Measurements from ENCODE around the gene CLEC1B. TPM values are rescaled to one million over a fixed set of nuclear protein-coding genes. Genes with fewer than 3 reads are reported as not detected.
"Not testable (repeated sequence)": the region's sequence is repeated elsewhere in the genome, so short reads cannot be mapped to it uniquely, and the experiment has no call there.

CLEC1B gene
- total and polyA plus RNA-seq, 12 donors = 0.04 TPM; not detected in 11

- DNase-seq = no peak
- ATAC-seq = no peak
- Histone ChIP-seq H3K36me3 (peaks cover 0 to 13% (median 0%) of the 10 kb centered on the region in 9 donors), H3K27ac (no peak overlapping the region), H3K27me3 (no peaks in the 10 kb centered on the region), H3K9me3 (no peaks in the 10 kb centered on the region), H3K4me1 (peaks cover 0 to 19% (median 0%) of the 10 kb centered on the region in 9 donors), H3K4me3 (no peak overlapping the region)
- intact Hi-C loops (cut with DNase I) = no loop called here
- WGBS, 2 donors = 84 to 85% methylated on average over 2 of the region's 2 CpGs
- TF ChIP-seq CTCF (IDR thresholded peaks at IDR 0.05) = no peak
Observed at GRCh38 chr12:9975614-9976013, 23.3 kb downstream of the CLEC1B start.

GRCh38 chr12:9974731-9975130, 24.2 kb downstream of the CLEC1B start:
- H3K27ac ChIP-seq; H3K36me3 ChIP-seq; H3K9me3 ChIP-seq; intact Hi-C loops (cut with DNase I); ATAC-seq; DNase-seq; H3K27me3 ChIP-seq: not testable (repeated sequence)
- WGBS, 2 donors = 93% methylated on average over 2 of the region's 2 CpGs
- Histone ChIP-seq H3K4me3 (peak overlapping the region in 1 of 10 donors; percentile 48), H3K4me1 (peaks cover 0 to 20% (median 0%) of the 10 kb centered on the region in 9 donors)

DNA sequence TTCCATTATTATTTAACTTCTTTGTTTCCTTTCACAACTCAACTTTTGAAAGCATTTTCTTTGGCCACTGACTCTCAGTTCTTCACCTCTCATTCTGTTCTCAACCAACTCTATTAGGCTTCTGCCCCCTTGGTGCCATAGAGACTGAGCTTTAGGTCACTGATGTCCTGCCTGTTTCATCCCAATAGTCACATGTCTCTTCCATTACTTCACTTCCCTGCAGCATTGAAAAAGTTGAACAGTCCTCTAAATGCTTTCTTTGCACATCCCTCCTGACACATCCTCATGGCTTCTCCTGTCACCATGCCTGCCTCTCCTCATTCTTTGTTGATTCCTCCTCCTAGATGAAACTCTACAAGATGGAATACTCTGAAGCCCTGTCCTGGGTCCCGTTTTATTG, 25.0 kb downstream of the CLEC1B start:
- 62 to 68% methylated on average over 1 of the region's 1 CpG for whole genome bisulfite sequencing, 2 donors
- TF ChIP-seq CTCF (IDR thresholded peaks at IDR 0.05) = no peak
- H3K4me3 ChIP-seq = peak overlapping the region in 1 of 10 donors; percentile 48
- H3K4me1 ChIP-seq = peaks cover 0 to 18% (median 0%) of the 10 kb centered on the region in 9 donors
- no peak for DNase-seq
- intact Hi-C loops (cut with DNase I) = no loop called here
- H3K27me3 ChIP-seq = no peaks in the 10 kb centered on the region
- H3K27ac ChIP-seq = peak overlapping the region in 1 of 10 donors; percentile 81
- no peaks in the 10 kb centered on the region for H3K9me3 ChIP-seq
- ATAC-seq = no peak
- H3K36me3 ChIP-seq = no peaks in the 10 kb centered on the region

- no peak for DNase-seq
- WGBS, 2 donors = 81 to 87% methylated on average over 1 of the region's 1 CpG
- Histone ChIP-seq H3K27me3 (no peaks in the 10 kb centered on the region), H3K27ac (peak within 1 kb of the TSS in 1 of 10 donors; percentile 81), H3K4me1 (peaks cover 0 to 13% (median 0%) of the 10 kb centered on the region in 9 donors), H3K36me3 (no peaks in the 10 kb centered on the region), H3K4me3 (peak within 1 kb of the TSS in 1 of 10 donors; percentile 48), H3K9me3 (no peaks in the 10 kb centered on the region)
- no peak for ATAC-seq
- no peak for TF ChIP-seq CTCF (IDR thresholded peaks at IDR 0.05)
- intact Hi-C loops (cut with DNase I) = loop anchor here in 1 of 10 donors (2.0 kb wide), 1 partner anchor 20 kb away; no protein-coding TSS in a partner anchor
Observed at GRCh38 chr12:9971181-9971580, 27.7 kb downstream of the CLEC1B start, which contains the start of gene CLEC12A. Gene CLEC12A (plus strand): TSS chr12:9971409. CDS start chr12:9971597, 188 bp downstream.

DNA sequence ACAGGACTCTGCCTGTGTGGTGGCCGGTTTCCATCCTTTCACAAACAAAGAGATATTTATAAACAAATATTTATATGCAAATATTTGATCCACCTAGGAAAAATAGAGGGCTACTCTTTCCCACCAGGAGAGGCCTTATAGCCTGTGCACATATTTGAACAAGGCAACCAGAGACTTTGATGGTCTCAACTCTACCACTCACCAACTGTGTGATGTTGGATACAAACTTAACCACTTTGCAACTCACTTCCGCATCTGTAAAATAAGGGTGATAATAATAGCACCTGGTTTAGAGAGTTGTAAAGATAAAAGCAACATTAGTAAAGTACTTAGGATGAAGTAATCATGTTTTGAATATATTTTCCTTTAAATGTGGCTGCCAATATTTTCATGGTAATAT, 29.2 kb downstream of the CLEC1B start:
- intact Hi-C loops (cut with DNase I) = loop anchor here in 1 of 10 donors (2.0 kb wide), 1 partner anchor 19 kb away; no protein-coding TSS in a partner anchor
- WGBS, 2 donors = 83 to 91% methylated on average over 2 of the region's 2 CpGs
- H3K36me3 ChIP-seq = no peaks in the 10 kb centered on the region
- ATAC-seq = no peak
- TF ChIP-seq CTCF (IDR thresholded peaks at IDR 0.05) = no peak
- no peak for DNase-seq
- no peaks in the 10 kb centered on the region for H3K9me3 ChIP-seq
- H3K4me1 ChIP-seq = peaks cover 0 to 13% (median 0%) of the 10 kb centered on the region in 9 donors
- no peaks in the 10 kb centered on the region for H3K27me3 ChIP-seq
- H3K27ac ChIP-seq = no peak overlapping the region
- no peak overlapping the region for H3K4me3 ChIP-seq

Measured in heart right ventricle (tissue), 16 donors.